NCI-H1048 (cell line): ENCODE data around the gene SH3BP5L.
"Not testable (repeated sequence)": the region's sequence is repeated elsewhere in the genome, so short reads cannot be mapped to it uniquely, and the experiment has no call there.

ENCODE experiments used
- DNase-seq: peaks from one replicate; lab custom pipeline; 2025; lab: John Stamatoyannopoulos, UW

SH3BP5L gene

GRCh38 chr1:248810000-248810726, 15.6 kb downstream of the SH3BP5L start:
- no peak for DNase-seq

GRCh38 chr1:248808876-248809275, 16.8 kb downstream of the SH3BP5L start:
- no peak for DNase-seq

DNA sequence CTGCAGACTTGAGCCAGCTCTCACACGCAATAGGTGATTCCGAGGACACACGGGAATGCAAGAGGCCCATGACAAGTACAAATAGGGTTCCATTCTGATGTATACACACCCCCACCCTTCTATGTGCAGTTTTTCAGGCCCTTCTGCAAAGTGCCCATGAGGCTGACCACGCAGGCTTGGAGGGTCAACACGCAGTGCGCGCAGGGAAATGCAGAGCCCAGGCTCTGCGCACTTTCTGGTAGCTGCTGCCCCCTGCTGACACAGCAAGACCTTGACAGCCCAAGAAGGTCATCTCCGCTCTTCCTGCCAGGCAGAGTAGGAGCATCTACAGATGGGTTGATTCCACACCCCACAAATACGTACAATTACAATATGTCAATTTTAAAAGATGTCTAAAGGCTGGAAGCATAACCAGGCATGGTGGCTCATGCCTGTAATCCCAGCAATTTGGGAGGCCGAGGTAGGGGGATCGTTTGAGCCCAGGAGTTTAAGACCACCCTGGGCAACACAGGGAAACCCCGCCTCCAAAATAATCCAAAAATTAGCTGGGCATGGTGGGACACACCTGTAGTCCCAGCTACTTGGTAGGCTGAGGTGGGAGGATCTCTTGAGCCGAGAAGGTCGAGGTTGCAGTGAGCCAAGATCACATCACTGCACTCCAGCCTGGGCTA, 18.5 kb downstream of the SH3BP5L start:
- peak; percentile 17 for DNase-seq

DNA sequence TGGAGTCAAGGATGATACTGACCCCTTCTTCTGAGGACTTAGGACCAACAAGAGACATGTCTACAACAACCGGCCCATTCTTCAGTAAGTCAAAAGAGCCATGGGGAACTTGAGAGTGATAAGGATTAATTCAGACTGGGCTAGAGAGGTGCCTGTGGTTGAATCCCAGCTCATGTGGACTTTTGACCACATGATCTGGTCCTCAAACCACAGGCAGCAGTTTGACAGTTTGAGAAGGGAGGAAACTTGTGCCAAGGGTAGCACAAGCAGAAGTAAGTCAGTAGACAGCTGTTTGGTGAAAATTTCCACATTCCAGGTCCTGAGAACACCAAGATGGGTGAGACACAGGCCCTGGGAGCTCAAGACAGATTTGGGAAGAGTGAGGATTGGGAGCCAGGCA, 19.8 kb downstream of the SH3BP5L start:
- DNase-seq = no peak

- DNase-seq = no peak
Measured at GRCh38 chr1:248804771-248805681, 20.7 kb downstream of the SH3BP5L start.

GRCh38 chr1:248803501-248803900, 22.2 kb downstream of the SH3BP5L start:
- not testable (repeated sequence) for DNase-seq

DNA sequence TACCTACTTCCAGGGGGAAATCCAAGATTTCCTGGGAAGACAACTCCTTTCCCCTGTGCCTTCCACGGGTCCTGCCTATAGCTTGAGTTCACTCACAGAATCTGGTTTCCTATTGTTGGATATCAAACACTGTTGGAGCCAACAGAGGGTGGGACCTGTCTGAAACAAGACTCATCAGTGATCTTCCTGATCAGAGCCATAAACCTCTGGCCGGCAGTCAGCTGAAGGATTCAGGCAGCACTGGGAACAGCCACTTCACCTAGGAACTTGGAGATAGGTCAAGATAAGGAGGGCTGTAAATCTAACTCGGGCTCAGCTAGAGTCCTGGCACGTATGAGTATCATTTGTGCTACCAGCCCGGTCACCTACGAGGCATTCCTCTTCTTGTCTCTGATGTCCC, 23.3 kb downstream of the SH3BP5L start:
- no peak for DNase-seq

DNA sequence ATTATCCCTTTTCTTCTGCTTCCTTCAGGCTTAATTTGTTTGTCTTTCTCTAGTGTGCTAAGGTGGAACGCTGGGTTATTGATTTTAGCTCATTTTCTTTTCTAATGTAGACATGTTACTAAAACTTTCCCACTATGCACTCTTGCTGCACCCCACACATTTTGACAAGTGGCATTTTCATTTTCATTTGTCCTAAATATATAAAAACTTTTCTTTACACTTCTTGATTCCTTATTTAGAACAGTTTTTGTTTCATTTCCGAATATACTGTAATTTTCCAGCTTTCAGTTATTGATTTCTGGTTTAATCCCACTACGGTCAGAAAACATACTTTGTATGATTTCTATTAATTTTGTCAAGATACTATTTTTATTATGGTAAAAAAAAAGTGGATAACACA, 25.3 kb downstream of the SH3BP5L start:
- DNase-seq = no peak

DNA sequence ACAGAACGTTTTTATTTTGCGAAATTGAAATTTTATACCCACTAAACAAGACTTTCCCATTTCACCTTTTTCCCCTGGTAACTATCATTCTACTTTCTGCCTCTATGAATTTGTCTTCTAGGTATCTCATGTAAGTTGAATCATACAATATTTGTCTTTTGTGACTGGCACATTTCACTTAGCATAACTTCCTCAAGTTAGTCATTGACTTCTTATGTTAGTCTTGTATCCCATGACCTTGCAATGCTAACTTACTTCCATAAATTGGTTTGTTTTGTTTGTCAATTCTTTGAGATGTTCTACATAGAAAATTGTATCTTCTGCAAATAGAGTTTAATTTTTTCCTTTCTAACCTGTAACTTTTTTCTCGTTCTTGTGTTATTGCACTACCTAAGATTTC, 26.9 kb downstream of the SH3BP5L start:
- no peak for DNase-seq

DNA sequence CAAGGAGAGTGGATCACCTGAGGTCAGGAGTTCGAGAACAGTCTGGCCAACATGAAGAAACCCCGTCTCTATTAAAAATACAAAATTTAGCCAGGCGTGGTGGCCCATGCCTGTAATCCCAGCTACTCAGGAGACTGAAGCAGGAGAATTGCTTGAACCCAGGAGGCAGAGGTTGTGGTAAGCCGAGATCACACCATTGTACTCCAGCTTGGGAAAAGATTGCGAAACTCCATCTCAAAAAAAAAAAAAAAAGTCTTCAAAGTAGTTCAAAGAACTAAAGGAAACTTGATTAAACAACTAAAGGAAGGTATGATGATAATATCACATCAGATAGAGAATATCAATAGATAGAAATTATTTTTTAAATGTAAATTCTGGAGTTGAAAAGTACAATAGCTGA, 31.1 kb downstream of the SH3BP5L start:
- DNase-seq = not testable (repeated sequence)

DNA sequence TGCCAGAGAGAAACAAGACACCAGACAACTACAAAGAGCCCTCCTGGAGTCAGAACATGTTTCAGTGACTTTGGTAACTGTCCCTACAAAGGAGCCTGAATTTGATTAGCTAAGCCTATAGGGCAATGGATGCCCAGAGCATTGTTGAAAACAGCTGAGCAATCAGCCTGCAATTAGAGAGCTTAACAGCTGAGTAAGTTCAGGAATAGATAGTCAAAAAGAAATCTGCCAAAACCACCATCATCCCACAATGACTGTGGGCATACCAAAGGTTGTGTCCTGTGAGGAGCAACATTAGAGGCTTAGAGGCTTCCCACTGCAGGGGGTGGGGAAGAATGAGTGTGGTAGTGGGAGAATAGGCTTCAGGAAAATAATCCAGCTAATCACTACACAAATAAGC, 32.1 kb downstream of the SH3BP5L start:
- no peak for DNase-seq

DNA sequence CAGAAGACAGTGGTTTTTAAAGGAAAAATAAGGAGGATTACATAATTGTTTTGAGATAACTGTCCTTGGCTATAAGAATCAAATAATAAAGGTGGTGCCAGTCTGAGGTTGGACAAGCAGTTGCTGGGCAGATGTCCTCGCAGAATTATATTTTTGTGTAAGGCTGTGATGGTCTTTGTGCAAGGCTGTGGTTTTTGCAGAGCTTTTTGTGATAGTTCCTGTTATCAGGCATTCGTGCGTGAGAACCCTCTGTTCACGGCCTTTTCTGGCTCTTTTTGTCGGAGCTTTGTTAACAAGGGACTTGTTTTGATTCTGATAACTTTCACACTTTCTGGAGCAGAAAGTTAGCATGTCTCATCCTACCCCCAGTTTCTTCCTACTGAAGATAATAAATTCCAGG, 33.4 kb downstream of the SH3BP5L start:
- DNase-seq = no peak

- no peak for DNase-seq
Measured at GRCh38 chr1:248791010-248791409, 34.7 kb downstream of the SH3BP5L start.

DNA sequence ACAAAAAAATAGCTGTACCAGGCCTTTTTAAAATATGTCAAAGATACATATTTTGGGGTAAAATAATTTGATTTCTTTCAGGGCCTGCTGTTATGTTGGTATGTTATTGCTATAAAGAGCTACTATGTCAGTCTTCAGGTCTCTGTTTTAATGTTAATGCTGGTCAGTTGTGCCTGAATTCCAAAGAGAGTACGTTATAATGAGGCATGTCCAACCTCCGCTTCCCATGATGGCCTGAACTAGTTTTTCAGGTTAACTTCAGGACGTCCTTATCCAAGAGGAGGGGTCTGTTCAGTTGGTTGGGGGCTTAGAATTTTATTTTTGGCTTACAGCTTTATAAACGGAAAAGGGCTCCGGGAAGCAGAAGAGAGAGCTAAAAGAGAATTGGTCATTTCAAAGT, 35.3 kb downstream of the SH3BP5L start:
- no peak for DNase-seq

DNA sequence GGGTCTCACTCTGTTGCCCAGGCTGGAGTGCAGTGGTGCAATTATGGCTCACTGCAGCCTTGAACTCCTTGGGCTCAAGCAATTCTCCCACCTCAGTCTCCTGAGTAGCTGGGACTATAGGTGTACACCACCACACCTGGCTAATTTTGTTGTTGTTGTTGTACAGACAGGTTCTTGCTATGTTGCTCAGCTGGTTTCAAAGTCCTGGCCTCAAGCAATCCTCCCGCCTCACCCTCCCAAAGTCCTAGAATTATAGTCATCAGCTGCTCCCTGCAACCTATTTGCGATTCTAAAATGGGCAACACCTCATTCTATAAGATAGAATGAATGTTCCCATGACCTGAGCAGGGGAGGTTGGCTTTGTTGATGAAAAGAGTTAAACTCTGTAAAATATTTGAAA, 36.4 kb downstream of the SH3BP5L start:
- DNase-seq = not testable (repeated sequence)

- DNase-seq = no peak
Measured at GRCh38 chr1:248788327-248788726, 37.4 kb downstream of the SH3BP5L start.

DNA sequence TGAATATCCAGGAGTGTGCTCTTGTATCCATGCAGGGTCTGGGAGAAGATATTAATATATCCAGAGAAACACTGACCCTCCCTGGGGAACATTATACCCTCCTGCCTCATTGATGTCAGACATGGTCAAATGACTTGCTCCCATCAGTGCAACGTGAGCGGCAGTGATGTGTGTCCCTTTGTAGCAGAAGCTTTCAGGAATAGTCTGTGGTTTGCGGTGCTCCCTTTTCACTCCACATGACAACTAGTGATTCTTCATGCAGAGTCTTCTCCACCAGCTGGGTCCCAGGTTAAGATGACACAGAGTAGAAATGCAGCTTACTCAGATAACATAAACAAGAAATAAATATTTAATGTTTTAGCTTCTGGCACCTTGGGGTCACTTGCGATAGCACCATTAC, 38.3 kb downstream of the SH3BP5L start:
- no peak for DNase-seq

DNA sequence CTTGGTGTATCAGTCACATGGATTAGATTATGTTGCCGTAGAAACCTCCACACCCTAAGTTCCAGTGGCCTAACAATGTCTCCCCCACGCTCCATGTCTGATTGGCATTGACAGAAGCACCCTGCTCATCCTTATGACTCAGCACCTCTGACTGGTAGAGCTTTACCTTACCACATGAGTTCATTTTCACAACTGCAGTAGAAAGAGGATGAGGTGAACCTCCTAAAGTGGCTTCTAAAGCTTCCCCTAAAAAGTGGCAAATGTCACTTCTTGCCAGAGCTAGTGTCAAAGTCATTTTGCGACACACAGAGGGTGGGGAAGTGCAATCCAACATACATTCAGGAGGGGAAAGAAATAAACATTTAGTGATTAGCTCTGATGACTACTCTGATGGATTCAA, 39.6 kb downstream of the SH3BP5L start:
- DNase-seq = no peak

DNA sequence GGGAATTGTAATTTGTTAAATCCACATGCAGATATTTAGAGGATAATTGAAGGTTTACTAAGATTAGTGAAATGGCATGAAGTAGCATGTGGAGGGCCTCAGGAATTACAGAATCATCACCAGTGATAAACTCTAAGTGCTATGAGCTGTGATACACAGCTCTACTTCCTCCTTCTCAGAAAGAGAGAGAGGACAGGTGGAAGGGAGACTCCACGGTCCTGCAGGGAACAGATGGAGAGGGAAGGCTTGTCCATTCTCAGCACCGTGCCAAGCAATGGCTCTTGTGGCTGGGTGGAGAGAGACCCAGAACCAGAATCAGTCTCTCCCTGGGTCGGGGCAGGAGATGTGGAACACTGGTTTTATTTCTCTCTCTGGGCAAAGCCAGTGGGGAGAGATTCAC, 42.3 kb downstream of the SH3BP5L start:
- no peak for DNase-seq

GRCh38 chr1:248782416-248783141, 43.1 kb downstream of the SH3BP5L start:
- DNase-seq = no peak

DNA sequence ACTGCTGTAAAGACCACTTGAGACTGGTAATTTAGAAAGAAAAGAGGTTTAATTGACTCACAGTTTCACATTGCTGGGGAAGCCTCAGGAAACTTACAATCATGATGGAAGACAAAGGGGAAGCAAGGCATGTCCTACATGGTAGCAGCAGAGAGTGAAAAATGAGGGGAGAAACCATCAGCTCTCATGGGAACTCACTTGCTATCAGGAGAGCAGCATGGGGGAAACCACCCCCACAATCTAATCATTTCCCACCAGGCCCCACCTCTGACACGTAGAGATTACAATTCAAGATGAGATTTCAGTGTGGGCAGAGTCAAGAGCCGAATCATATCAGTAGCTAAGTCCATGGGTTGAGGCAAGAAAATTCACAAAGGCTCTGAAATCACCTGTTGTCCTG, 46.4 kb downstream of the SH3BP5L start:
- no peak for DNase-seq

- DNase-seq = no peak
Measured at GRCh38 chr1:248778906-248779305, 46.8 kb downstream of the SH3BP5L start.
